ENCODE measurements around the gene PRXL2B.

The PRXL2B gene

GRCh38 chr1:2585318-2586092 is 1.1 kb upstream of the PRXL2B start:
- no peak for DNase-seq (ENCODE audit: low read depth)

GRCh38 chr1:2587071-2587859 is 688 bp downstream of the PRXL2B start:
- no peak for DNase-seq (ENCODE audit: low read depth)

GRCh38 chr1:2587860-2588571 is 1.4 kb downstream of the PRXL2B start:
- no peak for DNase-seq (ENCODE audit: low read depth)

- no peak for DNase-seq (ENCODE audit: low read depth)
Observed at GRCh38 chr1:2588661-2589430, 2.3 kb downstream of the PRXL2B start.

- no peak for DNase-seq (ENCODE audit: low read depth)
Observed at GRCh38 chr1:2589431-2590232, 3.1 kb downstream of the PRXL2B start.

- no peak for DNase-seq (ENCODE audit: low read depth)
Observed at GRCh38 chr1:2590233-2591141, 3.9 kb downstream of the PRXL2B start.

- no peak for DNase-seq (ENCODE audit: low read depth)
Observed at GRCh38 chr1:2591233-2591580, 4.6 kb downstream of the PRXL2B start.

GRCh38 chr1:2591581-2592261 is 5.1 kb downstream of the PRXL2B start:
- DNase-seq (ENCODE audit: low read depth) = no peak

- no peak for DNase-seq (ENCODE audit: low read depth)
Observed at GRCh38 chr1:2592672-2593071, 6.1 kb downstream of the PRXL2B start.

GRCh38 chr1:2593251-2593878 is 6.8 kb downstream of the PRXL2B start:
- no peak for DNase-seq (ENCODE audit: low read depth)

- no peak for DNase-seq (ENCODE audit: low read depth)
Observed at GRCh38 chr1:2594001-2594640, 7.5 kb downstream of the PRXL2B start.

- DNase-seq (ENCODE audit: low read depth) = no peak
Observed at GRCh38 chr1:2594641-2595131, 8.1 kb downstream of the PRXL2B start.

- no peak for DNase-seq (ENCODE audit: low read depth)
Observed at GRCh38 chr1:2595261-2595811, 8.8 kb downstream of the PRXL2B start.

- no peak for DNase-seq (ENCODE audit: low read depth)
Observed at GRCh38 chr1:2595812-2596529, 9.4 kb downstream of the PRXL2B start.

GRCh38 chr1:2596530-2597333 is 10.2 kb downstream of the PRXL2B start:
- DNase-seq (ENCODE audit: low read depth) = no peak

Measured in stromal cell of bone marrow (primary cell).